Testis (tissue), 2 donors: Measurements from ENCODE around the gene SIVA1.

ENCODE experiments used
- POLR2A ChIP-seq: fragments of 450-650 bp; IDR thresholded peaks from one replicate; pipeline ENCODE4 v1.6.1; 2017; ENCODE audit warnings: antibody characterized with exemption, mild to moderate bottlenecking, moderate library complexity
- TF ChIP-seq, protein P1 (sequence below), 3 experiments: fragments of 450-650 bp in 2 of 3; fragments of 200-600 bp in 1 of 3; sonication (generic) in 1 of 3; IDR thresholded peaks; one replicate each; pipeline ENCODE4 v1.5.1; 2016 to 2019; ENCODE audit warnings: antibody characterized with exemption in 3 of 3, mild to moderate bottlenecking in 2 of 3, moderate library complexity in 1 of 3

DNA sequence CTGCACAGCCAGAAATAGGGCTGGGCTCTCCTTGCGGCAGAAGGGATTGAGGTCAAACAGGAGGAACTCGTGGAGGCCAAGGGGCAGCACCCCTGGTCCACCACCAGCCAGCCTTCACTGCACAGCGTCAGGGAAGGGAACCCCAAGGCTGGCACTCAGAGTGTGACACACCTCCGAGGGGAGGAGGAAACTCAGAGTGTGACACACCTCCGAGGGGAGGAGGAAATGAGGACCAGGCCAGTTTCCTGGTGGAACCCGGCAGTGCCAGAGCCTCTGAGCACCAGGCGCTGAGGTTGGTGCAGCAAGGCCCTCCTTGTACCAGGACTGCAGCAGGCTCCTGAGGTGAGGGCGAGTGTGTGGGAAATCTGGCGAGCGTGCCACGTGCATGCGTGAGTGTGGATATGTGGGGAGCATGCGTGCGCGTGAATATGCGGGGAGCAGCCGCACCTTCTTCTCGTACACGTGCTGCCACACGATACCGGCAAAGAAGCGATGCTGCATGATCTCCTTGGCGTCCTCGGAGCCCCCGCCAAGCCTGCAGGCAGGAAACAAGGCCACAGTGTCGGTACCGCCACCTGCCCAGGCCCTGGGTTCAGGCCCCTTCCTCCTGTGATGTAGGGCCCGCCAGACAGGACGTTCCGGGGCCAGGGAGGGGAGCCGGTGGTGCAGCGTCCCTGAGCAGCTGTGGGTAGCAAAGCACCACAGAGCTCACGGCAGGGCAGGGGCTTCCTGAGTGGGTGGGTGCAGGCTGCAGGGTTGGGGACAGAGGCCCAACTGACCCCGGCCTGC, 19.2 kb downstream of the SIVA1 start:
- TF ChIP-seq, protein P1, sequence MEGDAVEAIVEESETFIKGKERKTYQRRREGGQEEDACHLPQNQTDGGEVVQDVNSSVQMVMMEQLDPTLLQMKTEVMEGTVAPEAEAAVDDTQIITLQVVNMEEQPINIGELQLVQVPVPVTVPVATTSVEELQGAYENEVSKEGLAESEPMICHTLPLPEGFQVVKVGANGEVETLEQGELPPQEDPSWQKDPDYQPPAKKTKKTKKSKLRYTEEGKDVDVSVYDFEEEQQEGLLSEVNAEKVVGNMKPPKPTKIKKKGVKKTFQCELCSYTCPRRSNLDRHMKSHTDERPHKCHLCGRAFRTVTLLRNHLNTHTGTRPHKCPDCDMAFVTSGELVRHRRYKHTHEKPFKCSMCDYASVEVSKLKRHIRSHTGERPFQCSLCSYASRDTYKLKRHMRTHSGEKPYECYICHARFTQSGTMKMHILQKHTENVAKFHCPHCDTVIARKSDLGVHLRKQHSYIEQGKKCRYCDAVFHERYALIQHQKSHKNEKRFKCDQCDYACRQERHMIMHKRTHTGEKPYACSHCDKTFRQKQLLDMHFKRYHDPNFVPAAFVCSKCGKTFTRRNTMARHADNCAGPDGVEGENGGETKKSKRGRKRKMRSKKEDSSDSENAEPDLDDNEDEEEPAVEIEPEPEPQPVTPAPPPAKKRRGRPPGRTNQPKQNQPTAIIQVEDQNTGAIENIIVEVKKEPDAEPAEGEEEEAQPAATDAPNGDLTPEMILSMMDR (IDR thresholded peaks at IDR 0.05) = no peak
- TF ChIP-seq POLR2A = no peak
